ENCODE data around the gene DOCK6.
A peak's percentile ranks its signal among the peaks of the same experiment; 100 is the strongest.

DOCK6 gene

GRCh38 chr19:11261971-11262839 lies at the start of gene DOCK6:
Gene DOCK6 (minus strand): TSS chr19:11262524. CDS start chr19:11262440, 84 bp downstream.
- DNase-seq (ENCODE audit: low read depth), result no peak

GRCh38 chr19:11306337-11306736 lies 44.0 kb upstream of the DOCK6 start:
- DNase-seq (ENCODE audit: low read depth), result no peak

- DNase-seq (ENCODE audit: low read depth), result peak; percentile 27
Observed at GRCh38 chr19:11304936-11305335, 42.6 kb upstream of the DOCK6 start.

GRCh38 chr19:11300811-11301120 lies 38.4 kb upstream of the DOCK6 start:
- DNase-seq (ENCODE audit: low read depth), result no peak

GRCh38 chr19:11299946-11300810 lies 37.9 kb upstream of the DOCK6 start:
- DNase-seq (ENCODE audit: low read depth), result no peak

- peak; percentile 60 for DNase-seq (ENCODE audit: low read depth)
Observed at GRCh38 chr19:11296264-11296663, 33.9 kb upstream of the DOCK6 start.

- DNase-seq (ENCODE audit: low read depth), result no peak
Observed at GRCh38 chr19:11295665-11296245, 33.4 kb upstream of the DOCK6 start, which contains the start of gene TSPAN16. Gene TSPAN16 (plus strand): TSS chr19:11296160. CDS start chr19:11296298, 138 bp downstream.

GRCh38 chr19:11295180-11295579 lies 32.9 kb upstream of the DOCK6 start:
- no peak for DNase-seq (ENCODE audit: low read depth)

- peak; percentile 92 for DNase-seq (ENCODE audit: low read depth)
Observed at GRCh38 chr19:11293433-11294389, 31.4 kb upstream of the DOCK6 start.

- no peak for DNase-seq (ENCODE audit: low read depth)
Observed at GRCh38 chr19:11291991-11292390, 29.7 kb upstream of the DOCK6 start.

- no peak for DNase-seq (ENCODE audit: low read depth)
Observed at GRCh38 chr19:11291415-11291814, 29.1 kb upstream of the DOCK6 start.

- no peak for DNase-seq (ENCODE audit: low read depth)
Observed at GRCh38 chr19:11290256-11290655, 27.9 kb upstream of the DOCK6 start.

- DNase-seq (ENCODE audit: low read depth), result peak; percentile 35
Observed at GRCh38 chr19:11288349-11288748, 26.0 kb upstream of the DOCK6 start.

- no peak for DNase-seq (ENCODE audit: low read depth)
Observed at GRCh38 chr19:11286312-11286974, 24.1 kb upstream of the DOCK6 start.

- no peak for DNase-seq (ENCODE audit: low read depth)
Observed at GRCh38 chr19:11284515-11284914, 22.2 kb upstream of the DOCK6 start.

- no peak for DNase-seq (ENCODE audit: low read depth)
Observed at GRCh38 chr19:11281356-11282049, 19.2 kb upstream of the DOCK6 start.

- DNase-seq (ENCODE audit: low read depth), result no peak
Observed at GRCh38 chr19:11279505-11280236, 17.3 kb upstream of the DOCK6 start.

- DNase-seq (ENCODE audit: low read depth), result no peak
Observed at GRCh38 chr19:11278670-11279069, 16.3 kb upstream of the DOCK6 start.

- no peak for DNase-seq (ENCODE audit: low read depth)
Observed at GRCh38 chr19:11274533-11275086, 12.3 kb upstream of the DOCK6 start.
